ENCODE data around the gene HERPUD1.
"Not testable (repeated sequence)": the region's sequence is repeated elsewhere in the genome, so short reads cannot be mapped to it uniquely, and the experiment has no call there.

HERPUD1 gene

DNA sequence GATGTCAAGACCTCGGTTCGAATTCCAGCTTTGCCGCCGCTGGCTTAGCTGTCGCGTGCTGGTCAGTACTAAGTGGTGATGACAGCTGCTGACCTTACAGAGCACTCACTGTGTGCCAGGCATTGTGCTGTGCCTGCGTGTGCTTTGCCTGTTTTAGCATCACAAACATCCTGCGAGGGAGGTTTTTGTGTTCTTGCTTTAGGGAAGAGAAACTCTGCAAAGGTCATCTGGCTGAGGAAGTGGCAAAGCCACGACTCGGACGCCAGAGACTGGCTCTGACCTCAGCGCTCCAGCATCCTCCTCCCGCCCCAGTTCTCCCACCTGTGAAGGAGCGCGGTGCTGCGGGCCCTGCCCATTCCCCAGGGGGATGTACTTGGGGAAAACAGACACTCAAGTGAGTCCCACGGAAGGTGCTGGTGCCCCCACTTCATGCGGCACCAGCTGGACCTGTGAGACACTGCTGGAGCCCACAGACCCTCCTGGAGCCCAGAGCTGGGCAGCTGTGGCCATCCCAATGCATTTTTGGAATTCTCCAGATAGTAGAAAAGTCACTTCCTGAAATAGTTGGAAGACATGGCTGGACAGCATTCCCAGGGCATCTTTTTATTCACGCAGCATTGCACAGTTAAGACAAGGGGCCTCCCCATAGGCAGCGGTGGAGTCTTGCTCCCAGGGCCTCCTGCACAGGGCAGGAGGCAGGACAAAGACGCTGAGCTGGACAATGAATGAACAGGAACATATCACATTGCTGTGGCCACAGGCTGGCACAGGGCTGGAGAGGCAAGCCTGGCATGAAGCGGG lies 20.0 kb upstream of the HERPUD1 start:
- DNase-seq, result peak; percentile 39

GRCh38 chr16:56912746-56913708 lies 18.9 kb upstream of the HERPUD1 start:
- DNase-seq, result no peak

GRCh38 chr16:56914896-56915295 lies 17.0 kb upstream of the HERPUD1 start:
- DNase-seq, result no peak

DNA sequence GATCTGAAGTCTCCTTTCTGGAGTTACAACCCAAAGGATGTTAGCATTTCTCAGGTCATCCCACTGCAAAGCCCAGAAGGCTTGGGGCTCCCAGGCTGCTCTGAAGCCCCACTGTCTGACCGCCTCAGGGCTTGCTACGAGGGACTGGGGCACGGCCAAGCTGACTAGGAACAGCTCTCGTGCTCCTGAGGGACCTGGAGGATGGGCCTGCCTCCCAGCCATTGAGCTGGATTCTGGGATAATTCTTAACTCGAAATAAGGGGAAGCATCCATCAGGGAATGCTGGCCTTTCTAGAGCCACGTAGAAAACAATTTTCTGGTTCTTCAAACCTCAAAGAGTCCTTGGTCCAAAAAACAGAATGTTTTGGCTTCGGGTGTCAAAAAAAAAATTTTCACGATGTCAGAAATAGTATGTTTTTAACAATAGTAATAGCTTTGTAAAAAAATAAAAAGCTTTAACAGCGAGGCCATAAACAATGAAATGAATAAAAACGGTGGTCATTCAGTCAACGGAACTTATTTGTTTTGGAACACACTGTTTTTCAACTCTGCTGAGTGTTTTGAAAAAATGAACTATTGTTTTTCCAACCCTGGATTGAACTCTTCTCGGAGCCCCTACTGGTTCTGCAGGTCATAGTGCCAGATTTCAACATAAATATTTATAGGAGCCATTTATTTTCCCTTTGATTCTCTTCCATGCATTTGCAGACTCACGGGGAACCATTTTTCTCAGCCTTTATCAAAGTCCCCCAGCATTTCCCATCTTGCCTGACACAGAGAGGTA lies 16.4 kb upstream of the HERPUD1 start:
- peak; percentile 67 for DNase-seq

DNA sequence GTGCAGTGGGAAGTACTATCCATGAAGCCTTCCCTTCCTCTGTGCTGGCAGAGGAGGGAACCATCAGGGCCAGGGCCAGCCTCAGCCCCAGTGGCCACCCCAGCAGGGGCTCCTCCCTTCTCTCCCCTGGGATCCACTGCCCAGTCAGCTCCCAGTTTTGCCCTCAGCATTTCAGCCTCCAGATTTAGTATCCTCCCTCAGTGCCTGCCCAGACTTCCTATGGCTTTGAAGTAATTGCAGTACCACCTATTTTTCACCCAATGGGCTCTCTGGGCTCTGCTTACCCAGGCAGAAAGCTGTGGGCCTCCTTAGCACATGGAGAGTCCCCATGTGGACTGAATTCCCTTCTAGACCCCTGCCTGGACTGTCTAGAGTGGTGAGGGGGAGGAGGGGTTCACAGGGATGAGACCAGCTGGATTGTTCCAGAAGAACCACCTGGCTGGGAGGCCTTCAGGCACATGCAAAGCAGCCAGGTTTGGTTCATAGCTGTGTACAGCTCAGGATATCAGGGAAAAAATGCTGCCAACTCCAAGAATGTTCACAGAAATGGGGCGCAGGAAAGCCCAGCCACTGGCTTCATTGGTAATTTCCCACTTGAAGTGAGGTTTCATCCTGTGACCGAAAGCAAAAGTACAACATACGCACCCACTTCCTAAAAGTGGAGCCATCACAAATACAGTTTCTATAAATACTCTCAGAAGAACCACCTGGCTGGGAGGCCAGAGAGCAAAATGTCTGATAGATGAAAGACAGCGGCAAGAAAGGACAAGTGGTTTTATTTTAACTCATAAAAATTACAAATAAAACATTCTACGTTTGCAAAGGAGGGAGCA lies 15.2 kb upstream of the HERPUD1 start:
- DNase-seq, result no peak

DNA sequence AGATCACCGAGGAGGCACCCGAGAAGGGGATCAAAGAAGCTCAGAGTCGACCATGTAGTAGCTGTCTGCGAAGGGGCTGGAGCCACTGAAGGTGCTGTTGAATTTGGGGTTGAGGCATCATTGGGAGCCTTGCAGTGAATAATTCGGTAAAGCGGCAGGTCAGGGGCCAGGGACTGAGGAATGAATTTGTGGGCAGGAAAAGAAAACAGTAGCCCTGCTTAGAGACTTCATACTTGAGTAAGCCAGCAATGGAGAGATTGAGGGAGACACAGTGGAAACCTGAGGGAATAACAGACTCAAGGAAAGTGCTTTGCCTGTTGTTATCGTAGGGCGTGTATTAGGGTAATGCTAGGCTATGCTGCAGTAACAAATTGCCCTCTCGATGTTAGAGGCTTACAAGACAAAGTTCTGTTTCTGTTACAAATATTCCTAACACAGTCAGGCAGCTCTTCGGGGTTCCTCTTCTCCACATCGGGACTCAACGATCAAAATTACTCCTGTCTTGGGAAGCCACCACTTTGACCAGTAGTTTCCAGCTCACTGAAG lies 13.4 kb upstream of the HERPUD1 start:
- no peak for DNase-seq

- DNase-seq, result no peak
Measured at GRCh38 chr16:56919099-56919800, 12.7 kb upstream of the HERPUD1 start.

DNA sequence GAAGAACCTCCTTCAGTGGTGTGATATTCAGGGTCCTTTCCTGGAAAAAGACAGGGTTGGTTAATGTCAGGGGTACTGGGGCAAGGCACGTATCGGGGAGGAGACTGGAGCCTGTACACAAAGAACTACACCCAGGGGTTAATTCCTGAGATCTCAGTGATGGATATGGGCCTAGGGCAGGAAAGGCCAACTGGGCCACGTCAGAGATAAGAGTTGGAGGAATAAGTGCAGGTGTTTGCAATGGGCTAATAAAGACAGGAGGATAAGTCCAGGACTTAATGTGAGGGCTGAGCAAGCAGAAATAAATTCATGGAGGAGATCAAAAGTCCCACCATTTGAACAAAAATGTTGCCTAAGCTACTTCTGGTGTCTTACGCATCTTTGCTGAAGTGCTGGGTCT lies 10.4 kb upstream of the HERPUD1 start:
- DNase-seq, result no peak

DNA sequence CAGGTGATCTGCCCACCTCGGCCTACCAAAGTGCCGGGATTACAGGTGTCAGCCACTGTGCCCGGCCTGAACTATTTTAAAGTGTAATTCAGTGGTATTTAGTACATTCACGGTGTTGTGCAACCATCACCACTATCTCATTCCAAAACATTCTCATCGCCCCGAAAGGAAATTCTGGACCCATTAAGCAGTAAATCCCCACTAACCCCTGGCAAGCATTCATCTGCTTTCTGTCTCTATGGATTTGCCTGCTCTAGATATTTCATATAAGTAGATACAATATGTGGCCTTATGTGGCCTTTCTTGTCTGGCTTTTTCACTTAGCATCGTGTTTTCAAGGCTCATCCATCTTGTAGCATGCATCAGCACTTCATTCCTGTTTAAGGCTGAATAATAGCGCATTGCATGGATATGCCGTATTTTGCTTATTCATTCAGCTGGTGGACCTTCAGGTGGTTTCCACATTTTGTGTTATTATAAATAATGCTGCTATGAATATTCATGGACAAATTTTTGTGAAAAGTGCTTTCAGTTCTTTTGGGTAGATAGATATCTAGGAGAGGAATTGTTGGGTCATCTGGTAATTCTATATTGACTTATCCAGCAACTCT lies 8.4 kb upstream of the HERPUD1 start:
- no peak for DNase-seq

GRCh38 chr16:56927471-56927870 lies 4.5 kb upstream of the HERPUD1 start:
- DNase-seq, result no peak

GRCh38 chr16:56929639-56930038 lies 2.3 kb upstream of the HERPUD1 start:
- no peak for DNase-seq

DNA sequence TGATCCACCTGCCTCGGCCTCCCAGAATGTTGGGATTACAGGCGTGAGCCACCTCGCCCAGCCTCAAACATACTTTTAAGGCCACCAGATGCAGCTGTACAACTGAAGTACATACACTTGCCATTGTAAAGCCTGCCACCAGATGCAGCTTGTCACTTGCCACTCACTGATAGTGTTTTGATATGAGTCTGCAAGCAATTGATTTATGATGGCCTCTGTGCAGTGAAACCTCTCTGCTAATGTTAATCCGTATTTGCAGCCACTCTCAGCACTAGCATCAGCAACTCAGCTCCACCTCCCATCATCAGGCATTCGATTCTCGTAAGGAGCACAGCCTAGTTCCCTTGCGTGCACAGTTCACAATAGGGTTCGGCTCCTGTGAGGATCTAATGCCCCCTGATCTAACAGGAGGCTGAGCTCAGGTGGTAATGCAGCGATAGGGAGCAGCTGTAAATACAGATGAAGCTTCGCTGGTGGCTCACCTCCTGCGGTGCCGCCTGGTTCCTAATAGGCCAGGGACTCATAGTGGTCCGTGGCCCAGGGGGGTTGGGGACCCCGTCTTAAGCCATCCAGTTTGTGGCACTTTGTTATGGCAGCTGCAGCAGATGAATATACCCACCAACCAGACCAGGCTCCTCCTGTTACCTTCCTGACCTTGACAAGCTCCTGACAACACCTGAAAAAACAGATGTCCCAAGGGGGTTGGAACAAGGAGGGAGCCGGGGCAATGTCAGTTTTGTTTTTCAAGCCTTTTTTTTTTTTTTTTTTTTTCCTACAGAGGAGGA lies 1.3 kb upstream of the HERPUD1 start:
- no peak for DNase-seq

DNA sequence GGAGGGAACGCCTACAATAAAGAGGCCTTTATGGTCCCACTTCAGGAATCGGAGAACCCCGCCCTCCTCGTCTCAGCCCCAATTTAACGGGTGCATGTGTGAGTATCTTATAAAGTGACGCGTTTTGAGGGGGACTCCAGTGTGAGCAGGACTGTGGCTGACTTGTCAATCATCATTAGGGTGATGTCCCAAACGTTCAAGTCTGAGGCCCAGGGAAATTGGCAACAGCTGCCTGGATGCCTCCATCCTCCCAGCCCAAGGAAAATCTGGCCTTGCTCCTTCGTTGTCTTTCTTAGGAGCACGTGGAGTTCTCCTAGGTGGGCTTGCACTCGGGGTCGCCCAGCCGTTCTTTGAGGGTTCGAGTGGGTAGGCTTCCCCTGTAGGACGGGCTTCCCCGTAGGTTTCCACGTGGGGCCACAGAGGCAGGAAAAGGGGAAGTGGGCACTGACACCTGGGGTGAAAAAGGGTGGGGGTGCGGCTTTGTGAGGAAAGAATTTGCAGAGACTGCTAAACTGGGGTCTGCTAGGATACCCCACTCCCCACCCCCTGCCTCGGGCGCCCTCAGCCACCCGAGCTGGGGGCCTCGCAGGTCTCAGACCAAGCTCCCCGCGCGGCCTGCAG lies 561 bp upstream of the HERPUD1 start:
- no peak for DNase-seq

DNA sequence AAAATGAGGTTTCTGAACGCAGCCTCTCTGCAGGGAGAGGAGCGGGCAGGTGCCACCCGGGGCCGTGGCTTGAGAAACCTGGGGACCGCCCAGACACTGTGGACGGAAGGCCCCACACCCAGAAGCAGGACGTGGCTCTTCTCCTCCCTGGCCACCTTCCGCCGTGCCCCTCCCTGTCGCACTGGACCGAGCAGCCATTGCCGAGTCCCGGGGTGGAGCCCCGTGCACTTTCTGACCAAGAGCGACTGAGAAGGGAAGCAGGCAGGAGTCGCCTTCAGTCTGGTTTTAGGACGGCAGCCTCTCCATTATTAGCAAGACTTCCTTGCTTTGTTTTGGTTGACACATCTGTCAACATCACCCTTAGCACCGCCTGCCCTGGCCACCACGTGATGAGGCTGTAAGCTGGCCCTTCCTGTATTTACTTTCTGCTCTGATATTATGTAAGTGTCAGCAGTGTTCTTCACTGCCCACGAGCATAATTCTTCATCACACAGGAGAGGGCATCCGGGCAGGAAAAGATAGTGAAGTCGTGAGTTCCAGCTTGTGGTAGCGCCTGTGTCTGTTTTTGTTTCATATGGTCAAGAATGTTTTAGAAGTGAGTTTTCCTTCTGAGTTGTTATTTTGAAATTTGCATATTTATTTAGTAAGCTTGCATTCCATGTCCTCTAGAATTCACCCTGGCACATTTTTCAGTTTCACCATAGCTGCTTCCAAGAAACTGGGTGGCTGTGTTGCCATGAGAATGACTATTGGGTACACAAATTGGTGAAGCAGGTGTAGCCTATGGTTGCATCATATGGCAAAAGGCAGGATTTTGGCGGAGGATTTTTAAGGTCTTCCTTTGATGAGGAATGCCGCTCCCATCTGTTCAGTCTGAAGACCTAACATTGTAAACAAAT lies 1.0 kb downstream of the HERPUD1 start:
- DNase-seq, result peak; percentile 83

- no peak for DNase-seq
Measured at GRCh38 chr16:56933828-56934598, 2.1 kb downstream of the HERPUD1 start.

GRCh38 chr16:56934599-56935145 lies 2.7 kb downstream of the HERPUD1 start:
- not testable (repeated sequence) for DNase-seq

DNA sequence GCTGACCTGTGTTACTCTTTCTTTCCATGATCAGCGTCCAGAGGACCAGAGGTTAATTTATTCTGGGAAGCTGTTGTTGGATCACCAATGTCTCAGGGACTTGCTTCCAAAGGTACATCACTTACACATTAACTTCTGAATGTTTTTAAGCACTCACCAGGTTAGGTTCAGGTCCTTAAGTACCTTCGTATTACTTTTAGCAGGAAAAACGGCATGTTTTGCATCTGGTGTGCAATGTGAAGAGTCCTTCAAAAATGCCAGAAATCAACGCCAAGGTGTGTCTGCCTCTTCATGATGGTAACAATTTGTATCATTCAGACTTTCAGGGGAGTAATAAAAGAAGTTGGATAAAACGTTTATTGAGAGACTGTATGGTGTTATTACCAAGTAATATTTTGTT lies 3.3 kb downstream of the HERPUD1 start:
- DNase-seq, result no peak
